ENCODE data around the gene BEX4.
"Not testable (repeated sequence)": the region's sequence is repeated elsewhere in the genome, so short reads cannot be mapped to it uniquely, and the experiment has no call there.

BEX4 gene

GRCh38 chrX:103214870-103215424 lies at the start of gene BEX4:
Gene BEX4 (plus strand): TSS chrX:103215108. CDS start chrX:103216154, 1,046 bp downstream.
- peak; percentile 9 for DNase-seq

DNA sequence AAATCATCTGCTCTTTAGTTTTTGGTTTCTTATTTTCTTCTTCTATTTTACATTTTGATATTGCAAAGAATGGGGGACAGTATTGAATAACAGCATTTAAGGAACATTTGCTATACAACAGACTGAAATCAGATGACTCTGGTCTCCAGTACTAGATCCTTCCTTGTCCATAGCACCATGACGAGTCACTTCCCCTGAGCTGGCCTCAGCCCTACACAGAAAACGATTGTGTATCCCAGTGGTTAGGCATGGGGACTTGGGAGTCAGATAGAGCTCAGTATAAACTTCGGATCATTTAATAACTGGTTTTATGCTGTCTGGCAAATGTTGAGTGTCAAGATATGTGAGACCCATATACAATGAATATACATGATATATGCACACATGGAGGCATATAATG lies 44.7 kb upstream of the BEX4 start:
- no peak for DNase-seq

DNA sequence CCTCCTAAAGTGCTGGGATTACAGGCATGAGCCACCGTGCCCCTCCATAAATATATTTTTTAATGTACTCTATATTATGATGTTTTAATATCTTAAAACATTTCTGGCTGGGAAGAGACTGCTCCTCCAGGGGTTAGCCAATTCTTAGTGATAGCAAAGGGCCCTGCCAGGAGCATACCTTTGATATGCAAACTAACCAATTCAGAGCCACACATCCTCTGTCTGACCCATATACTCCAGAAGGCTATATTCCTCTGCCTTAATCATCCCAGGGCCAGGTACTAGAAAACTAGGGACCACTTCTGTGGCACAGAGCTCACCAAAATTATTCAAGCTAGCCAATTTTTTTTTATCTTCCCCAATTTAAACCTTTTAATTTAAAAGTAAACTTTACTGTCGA lies 43.6 kb upstream of the BEX4 start:
- DNase-seq, result no peak

DNA sequence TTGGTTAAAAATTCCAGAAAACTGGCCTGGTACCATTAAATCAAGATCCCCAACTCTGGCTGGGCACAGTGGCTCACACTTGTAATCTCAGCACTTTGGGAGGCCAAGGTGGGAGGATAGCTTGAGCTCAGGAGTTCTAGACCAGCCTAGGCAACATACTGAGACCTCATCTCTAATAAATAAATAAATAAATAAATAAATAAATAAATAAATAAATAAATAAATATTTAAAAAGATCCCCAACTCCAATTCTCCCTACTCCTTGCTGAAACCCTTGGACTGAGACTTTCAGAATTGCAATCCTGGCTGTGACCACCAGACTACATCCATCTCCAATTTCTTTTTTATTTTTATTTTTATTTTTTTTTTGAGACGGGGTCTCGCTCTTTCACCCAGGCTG lies 39.7 kb upstream of the BEX4 start:
- not testable (repeated sequence) for DNase-seq

DNA sequence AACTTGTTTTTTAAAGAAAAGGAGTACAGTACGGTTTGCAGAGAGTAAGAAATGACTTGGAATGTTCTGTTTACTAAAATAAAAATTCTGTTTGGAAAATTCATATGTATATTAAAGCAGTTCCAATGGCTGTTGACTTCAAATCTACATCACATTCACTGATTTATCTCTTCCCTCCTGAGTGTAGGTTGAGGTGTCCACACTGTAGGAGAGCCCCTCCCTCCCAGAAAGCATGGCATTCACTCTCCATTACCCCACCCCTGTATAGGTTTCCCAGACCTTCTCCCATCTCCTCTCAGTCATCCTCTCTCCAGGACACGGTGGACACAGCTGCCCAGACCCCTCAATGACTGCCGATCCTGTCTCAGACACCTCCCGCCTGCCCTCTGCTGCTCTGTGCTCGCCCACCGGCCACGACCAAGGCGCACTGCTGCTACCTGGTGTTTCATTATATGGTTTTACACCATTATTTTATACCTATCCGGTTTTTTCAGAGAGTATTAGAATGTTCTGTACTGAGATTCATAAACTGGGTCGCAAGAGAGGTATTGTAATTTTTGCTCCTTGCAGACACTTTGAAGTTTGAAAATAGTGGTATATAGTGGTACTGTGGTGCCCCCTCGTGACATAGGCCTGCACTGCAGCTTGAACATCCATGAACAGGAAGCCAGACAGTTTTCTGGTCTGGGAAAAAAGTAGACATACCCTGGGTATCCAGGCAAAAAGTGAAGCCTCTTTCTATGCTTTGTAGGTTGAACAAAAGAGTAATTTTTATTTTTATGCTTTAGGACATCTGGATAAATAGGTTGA lies 38.8 kb upstream of the BEX4 start:
- DNase-seq, result peak; percentile 15

GRCh38 chrX:103177556-103177955 lies 37.4 kb upstream of the BEX4 start:
- no peak for DNase-seq

GRCh38 chrX:103183912-103184311 lies 31.0 kb upstream of the BEX4 start:
- no peak for DNase-seq

DNA sequence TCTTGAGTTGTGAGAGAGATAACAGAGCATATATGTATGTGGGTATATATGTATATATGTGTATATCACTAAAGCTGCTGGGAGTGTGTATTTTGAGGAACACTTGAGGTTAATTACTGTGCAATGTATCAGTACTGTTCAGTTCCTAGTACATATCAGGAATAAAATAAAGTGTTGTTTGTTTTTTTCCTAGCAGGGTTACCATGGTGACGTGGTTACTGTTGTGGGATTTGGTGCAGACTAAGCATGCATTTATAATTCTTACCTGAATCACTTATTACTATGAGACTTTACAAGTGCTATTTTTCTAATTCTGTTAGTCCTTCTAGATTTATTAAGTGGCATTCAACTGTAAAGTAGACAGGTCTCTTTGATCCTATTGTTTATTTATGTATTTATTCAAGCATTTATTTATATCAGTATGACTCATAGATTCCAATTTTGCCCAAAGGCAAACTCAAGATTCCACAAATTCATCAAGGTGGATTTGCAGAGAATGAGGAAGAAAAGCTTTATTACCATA lies 26.9 kb upstream of the BEX4 start:
- no peak for DNase-seq

- no peak for DNase-seq
Measured at GRCh38 chrX:103197721-103198306, 17.1 kb upstream of the BEX4 start.

DNA sequence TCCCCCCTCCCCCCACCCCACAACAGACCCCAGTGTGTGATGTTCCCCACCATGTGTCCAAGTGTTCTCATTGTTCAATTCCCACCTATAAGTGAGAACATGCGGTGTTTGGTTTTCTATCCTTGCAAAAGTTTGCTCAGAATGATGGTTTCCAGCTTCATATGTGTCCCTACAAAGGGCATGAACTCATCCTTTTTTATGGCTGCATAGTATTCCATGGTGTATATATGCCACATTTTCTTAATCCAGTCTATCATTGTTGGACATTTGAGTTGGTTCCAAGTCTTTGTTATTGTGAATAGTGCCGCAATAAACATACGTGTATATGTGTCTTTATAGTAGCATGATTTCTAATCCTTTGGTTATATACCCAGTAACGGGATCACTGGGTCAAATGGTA lies 16.2 kb upstream of the BEX4 start:
- not testable (repeated sequence) for DNase-seq

DNA sequence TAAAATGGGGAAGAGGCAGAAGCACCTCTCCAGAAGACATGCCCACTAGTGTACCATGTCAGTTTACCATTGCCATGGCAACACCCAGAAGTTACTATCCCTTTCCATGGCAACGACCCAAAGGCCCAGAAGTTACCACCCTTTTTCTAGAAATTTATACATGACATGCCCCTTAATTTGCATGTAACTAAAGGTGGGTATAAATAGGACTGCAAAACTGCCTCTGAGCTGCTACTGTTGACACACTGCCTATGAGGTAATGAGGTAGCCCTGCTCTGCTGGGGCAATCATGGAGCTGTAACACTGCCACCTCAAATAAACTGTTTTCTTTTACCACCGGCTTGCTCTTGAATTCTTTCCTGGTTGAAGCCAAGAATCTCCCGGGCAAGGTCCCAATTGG lies 13.9 kb upstream of the BEX4 start:
- no peak for DNase-seq

- no peak for DNase-seq
Measured at GRCh38 chrX:103210056-103210455, 4.9 kb upstream of the BEX4 start.

DNA sequence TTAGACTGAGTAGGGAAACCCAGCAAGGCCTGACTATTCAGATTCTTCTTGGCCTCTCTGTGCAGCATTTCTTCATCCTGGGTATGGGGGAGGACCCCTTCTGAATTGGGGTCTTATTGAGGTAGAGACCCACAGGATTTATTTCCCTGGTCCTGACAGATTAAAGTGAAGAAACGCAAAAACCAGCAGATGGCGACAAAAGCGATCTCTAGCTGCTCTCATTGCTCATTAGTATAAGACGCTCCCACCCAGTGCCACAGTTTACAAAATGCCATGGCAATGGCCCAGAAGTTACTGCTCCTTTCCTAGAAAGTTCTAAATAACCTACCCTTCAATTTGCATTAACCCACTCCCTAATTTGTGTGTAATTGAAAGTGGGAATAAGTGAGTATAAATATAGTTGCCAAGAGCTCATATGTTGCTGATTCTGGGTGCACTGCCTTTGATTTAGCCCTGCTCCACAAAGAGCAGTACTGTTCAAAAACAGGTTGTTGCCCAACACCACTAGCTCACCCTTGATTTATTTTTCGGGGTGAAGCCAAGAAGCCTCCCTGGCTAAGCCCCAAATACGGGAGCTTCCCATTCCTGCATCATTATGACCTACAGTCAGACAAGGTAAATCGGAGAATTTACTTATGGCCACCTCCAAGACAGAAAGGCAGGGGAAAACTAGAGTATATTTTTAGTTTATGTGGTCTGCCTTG lies 3.7 kb upstream of the BEX4 start:
- DNase-seq, result no peak

DNA sequence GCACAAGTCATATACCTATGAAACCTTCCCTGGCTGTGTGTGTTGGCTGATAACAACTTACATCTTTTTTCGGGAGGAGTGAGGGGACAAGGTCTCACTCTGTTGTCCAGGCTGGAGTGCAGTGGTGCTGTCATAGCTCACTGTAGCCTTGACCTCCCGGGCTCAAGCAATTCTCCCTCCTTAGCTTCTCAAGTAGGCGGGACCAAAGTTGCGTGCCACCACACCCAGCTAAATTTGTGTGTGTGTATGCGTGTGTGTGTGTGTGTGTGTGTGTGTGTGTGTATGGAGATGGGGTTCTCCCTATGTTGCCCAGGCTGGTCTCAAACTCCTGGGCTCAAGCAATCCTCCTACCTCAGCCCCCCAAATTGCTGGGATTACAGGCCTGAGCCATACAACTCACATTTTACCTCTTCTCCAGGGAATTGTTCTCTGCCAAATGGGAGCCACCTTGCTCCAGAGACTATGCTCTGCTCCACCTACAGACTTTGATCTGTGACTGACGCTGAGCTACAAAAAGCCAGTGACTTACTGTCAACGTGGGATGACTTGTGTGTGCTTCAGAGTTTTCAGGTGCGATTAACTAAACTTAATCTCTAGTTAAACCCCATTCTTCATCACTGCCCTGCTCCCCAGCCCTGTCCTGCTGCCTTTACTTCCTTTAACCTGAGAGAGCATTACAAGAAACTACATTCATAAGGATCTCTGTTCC lies 2.0 kb upstream of the BEX4 start:
- DNase-seq, result no peak

GRCh38 chrX:103215425-103215991 lies 600 bp downstream of the BEX4 start:
- DNase-seq, result peak; percentile 4

- no peak for DNase-seq
Measured at GRCh38 chrX:103220511-103221323, 5.8 kb downstream of the BEX4 start.

DNA sequence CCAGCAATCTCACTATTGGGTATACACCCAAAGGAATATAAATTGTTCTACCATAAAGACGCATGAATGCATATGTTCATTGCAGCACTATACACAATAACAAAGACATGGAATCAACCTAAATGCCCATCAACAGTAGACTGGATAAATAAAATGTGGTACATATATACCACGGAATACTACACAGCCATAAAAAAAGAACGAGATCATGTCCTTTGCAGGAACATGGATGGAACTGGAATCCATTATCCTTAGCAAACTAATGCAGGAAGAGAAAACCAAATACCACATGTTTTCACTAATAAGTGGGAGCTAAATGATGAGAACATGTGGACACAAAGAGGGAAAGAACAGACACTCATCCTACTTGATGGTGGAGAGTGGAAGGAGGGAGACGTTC lies 11.0 kb downstream of the BEX4 start:
- DNase-seq, result not testable (repeated sequence)

- DNase-seq, result no peak
Measured at GRCh38 chrX:103233263-103233662, 18.4 kb downstream of the BEX4 start.

GRCh38 chrX:103234869-103235268 lies 20.0 kb downstream of the BEX4 start:
- DNase-seq, result no peak

- DNase-seq, result not testable (repeated sequence)
Measured at GRCh38 chrX:103235608-103236007, 20.7 kb downstream of the BEX4 start.

GRCh38 chrX:103236296-103236695 lies 21.4 kb downstream of the BEX4 start:
- DNase-seq, result no peak

DNA sequence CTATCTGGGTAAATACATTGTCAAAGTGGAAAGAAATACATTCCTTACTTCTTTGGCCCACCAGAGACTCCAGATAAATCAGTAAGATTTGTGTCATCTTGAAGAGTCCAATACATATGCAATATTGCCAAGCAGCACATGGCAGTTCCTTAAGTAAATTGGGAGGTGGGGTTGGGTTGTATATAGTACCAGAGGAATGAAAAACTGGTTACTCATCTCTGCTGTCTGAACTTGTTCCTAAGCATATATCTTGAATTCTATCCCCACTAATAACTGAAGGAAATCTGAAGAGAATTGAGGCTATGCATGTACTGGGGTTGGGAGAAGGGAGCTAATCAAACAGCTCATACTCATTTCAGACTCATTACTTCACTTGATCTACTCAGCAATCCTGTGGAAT lies 25.2 kb downstream of the BEX4 start:
- no peak for DNase-seq
